Stimulated activated naive B cell treated with anti-CD40 and anti-IgM and Interleukin-4, amounts not matched to agents 10 μg/mL and 1 μg/mL and 100 μg/mL, for 72 hours (primary cell): ENCODE measurements around the gene PSMD13.

Experiments used
- ATAC-seq, 2 donors: fragments of 150-1000 bp; cut with Tn5 transposase; replicated peaks; 2 replicates each; pipeline ENCODE4 v1.10.0; 2021; ENCODE audit warnings: moderate library complexity in 1 of 2
- DNase-seq: peaks from one replicate; pipeline ENCODE4 v3.0.0; 2021
- H3K27ac Mint-ChIP-seq: one replicate; pipeline ENCODE4 v1.8.0; 2022; ENCODE audit warnings: mild to moderate bottlenecking, mixed read lengths
- H3K27me3 Mint-ChIP-seq, 2 donors: one replicate each; pipeline ENCODE4 v1.8.0; 2022; ENCODE audit warnings: mixed read lengths in 2 of 2
- H3K36me3 Mint-ChIP-seq, 2 donors: one replicate each; pipeline ENCODE4 v1.8.0; 2022; ENCODE audit warnings: mixed read lengths in 2 of 2, mild to moderate bottlenecking in 1 of 2
- H3K4me1 Mint-ChIP-seq, 2 donors: one replicate each; pipeline ENCODE4 v1.8.0; 2022; ENCODE audit warnings: mixed read lengths in 2 of 2, mild to moderate bottlenecking in 1 of 2
- H3K4me3 Mint-ChIP-seq, 2 donors: one replicate each; pipeline ENCODE4 v1.8.0; 2022; ENCODE audit warnings: mild to moderate bottlenecking in 2 of 2, mixed read lengths in 2 of 2, moderate library complexity in 1 of 2
- H3K9me3 Mint-ChIP-seq, 2 donors: one replicate each; pipeline ENCODE4 v1.8.0; 2022; ENCODE audit warnings: mixed read lengths in 2 of 2, mild to moderate bottlenecking in 1 of 2

The PSMD13 gene

DNA sequence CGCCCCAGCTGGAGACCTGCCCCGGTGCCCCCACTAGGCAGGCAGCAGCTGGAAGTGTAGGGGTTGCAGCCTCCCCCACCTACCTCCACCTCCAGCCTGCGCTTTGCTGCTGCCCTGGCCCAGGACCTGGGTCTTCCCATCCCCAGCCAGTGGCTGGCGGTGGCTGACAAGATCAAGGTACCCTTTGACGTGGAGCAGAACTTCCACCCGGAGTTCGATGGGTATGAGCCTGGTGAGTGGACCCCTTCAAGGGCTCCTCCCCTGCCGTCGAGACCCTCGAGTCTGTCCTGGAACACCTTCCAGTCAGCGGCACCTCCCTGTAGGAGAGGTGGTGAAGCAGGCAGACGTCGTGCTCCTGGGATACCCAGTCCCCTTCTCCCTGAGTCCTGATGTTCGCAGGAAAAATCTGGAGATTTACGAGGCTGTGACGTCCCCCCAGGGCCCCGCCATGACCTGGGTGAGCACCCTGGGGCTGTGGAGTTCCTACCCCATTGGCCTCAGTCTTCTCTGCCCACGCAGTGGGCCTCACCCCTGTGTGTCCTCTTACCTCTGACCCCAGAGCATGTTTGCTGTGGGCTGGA lies 56.6 kb downstream of the PSMD13 start:
- Mint-ChIP-seq H3K4me3 (no peak overlapping the region), H3K9me3 (no peaks in the 10 kb centered on the region), H3K27me3 (peaks cover 6 to 9% of the 10 kb centered on the region in 2 donors), H3K36me3 (peaks cover 3 to 18% of the 10 kb centered on the region in 2 donors), H3K27ac (no peak overlapping the region), H3K4me1 (peaks cover 13 to 17% of the 10 kb centered on the region in 2 donors)
- DNase-seq: no peak
- ATAC-seq: no peak

DNA sequence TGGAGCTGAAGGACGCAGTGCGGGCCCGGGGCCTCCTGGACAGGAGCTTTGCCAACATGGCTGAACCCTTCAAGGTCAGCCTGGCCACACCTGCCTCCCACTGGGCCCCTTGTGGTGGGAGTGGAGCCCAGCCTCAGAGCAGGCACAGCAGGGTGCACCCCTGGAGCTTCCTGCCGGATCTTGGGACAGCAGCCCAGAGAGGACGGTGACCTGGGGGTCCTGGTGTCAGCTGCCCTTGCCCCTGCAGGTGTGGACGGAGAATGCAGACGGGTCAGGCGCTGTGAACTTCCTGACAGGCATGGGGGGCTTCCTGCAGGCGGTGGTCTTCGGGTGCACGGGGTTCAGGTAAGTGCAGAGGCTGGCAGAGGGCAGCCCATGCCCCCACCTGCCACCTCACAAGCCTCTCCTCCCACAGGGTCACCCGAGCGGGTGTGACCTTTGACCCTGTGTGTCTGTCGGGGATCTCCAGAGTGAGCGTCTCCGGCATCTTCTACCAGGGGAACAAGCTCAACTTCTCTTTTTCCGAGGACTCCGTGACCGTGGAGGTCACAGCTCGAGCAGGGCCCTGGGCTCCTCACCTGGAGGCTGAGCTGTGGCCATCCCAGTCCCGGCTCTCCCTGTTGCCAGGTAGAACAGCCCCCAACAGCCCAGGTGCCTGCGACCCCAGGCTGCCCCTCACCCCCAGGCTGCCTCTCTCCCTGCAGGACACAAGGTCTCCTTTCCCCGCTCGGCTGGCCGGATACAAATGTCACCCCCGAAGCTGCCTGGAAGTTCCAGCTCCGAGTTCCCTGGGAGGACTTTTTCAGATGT lies 57.3 kb downstream of the PSMD13 start:
- H3K4me3 Mint-ChIP-seq: no peak overlapping the region
- peaks cover 3 to 18% of the 10 kb centered on the region in 2 donors for H3K36me3 Mint-ChIP-seq
- ATAC-seq: no peak

DNA sequence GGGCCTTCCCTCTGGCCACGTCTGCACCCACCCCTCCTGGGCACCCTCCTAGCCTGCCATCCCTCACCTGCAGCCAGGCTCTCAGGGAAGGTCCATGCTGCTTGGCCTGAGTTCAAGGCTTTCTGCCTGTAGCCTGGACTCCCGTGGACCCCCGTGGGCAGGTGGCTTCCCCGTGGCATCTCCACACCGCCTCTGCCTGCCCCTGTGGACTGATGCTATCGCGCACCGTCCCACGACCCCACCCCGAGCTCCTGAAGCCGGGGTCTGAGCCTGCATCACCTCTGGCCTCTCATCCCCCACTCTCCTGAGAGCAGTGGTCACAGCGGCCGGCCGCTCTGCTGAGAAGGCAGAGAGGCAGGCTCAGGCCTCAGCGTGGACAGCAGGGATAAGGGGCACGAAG lies 58.0 kb downstream of the PSMD13 start:
- H3K4me3 Mint-ChIP-seq: no peak overlapping the region
- peaks cover 12% of the 10 kb centered on the region in 2 donors for H3K4me1 Mint-ChIP-seq
- H3K27ac Mint-ChIP-seq: no peak overlapping the region
- ATAC-seq (no peak), DNase-seq (no peak)
- H3K36me3 Mint-ChIP-seq: peaks cover 3 to 18% of the 10 kb centered on the region in 2 donors
- H3K9me3 Mint-ChIP-seq: no peaks in the 10 kb centered on the region
- H3K27me3 Mint-ChIP-seq: peaks cover 6 to 12% of the 10 kb centered on the region in 2 donors

More for the DNA sequence above, 57.3 kb downstream of the PSMD13 start:
- H3K27ac Mint-ChIP-seq: no peak overlapping the region
- no peaks in the 10 kb centered on the region for H3K9me3 Mint-ChIP-seq
- H3K27me3 Mint-ChIP-seq: peaks cover 6 to 12% of the 10 kb centered on the region in 2 donors
- peaks cover 13 to 17% of the 10 kb centered on the region in 2 donors for H3K4me1 Mint-ChIP-seq
- DNase-seq: no peak

DNA sequence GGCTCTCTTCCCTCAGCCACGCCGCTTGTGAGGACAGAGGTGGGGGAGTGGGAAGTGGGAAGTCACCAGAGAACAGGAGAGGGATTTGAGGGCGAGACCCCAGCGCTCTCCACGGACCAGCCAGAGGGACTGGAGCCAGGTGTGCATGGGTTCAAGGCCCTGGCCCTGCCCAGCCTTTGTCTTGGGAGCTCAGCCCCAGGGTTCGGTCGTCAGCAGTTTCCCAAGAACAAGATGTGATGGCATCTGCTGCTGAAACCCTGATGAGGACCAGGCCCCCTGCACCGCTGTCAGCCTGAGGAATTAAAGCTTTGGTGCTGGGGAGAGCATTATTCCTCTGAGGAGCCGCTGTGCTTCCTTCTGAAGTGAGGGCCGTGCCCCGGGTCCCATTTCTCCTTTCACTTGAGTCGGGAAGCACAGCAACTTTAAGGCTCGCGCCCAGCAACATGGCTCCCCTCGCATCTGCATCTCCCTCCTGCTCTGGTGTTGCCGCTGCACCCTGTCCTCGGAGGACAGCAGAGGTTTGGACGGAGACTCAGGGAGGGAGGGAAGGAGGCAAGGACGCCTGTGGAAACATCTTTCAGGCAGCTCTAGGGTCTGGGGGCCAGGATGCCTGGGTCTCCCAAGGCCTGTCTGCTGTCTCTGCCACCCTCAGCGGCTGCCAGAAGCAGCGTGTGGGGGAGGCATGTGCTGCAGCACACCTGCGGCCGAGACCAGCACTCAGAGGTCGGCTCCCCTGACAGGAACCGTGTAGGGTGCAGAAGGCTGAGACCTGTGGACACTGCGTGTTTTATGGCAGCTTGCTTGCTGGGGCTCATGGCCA lies 58.8 kb downstream of the PSMD13 start:
- no peaks in the 10 kb centered on the region for H3K9me3 Mint-ChIP-seq
- no peak overlapping the region for H3K27ac Mint-ChIP-seq
- no peak overlapping the region for H3K4me3 Mint-ChIP-seq
- H3K36me3 Mint-ChIP-seq: peaks cover 3 to 18% of the 10 kb centered on the region in 2 donors
- peaks cover 10 to 20% of the 10 kb centered on the region in 2 donors for H3K27me3 Mint-ChIP-seq
- DNase-seq (no peak), ATAC-seq (no peak)
- peaks cover 8 to 13% of the 10 kb centered on the region in 2 donors for H3K4me1 Mint-ChIP-seq

DNA sequence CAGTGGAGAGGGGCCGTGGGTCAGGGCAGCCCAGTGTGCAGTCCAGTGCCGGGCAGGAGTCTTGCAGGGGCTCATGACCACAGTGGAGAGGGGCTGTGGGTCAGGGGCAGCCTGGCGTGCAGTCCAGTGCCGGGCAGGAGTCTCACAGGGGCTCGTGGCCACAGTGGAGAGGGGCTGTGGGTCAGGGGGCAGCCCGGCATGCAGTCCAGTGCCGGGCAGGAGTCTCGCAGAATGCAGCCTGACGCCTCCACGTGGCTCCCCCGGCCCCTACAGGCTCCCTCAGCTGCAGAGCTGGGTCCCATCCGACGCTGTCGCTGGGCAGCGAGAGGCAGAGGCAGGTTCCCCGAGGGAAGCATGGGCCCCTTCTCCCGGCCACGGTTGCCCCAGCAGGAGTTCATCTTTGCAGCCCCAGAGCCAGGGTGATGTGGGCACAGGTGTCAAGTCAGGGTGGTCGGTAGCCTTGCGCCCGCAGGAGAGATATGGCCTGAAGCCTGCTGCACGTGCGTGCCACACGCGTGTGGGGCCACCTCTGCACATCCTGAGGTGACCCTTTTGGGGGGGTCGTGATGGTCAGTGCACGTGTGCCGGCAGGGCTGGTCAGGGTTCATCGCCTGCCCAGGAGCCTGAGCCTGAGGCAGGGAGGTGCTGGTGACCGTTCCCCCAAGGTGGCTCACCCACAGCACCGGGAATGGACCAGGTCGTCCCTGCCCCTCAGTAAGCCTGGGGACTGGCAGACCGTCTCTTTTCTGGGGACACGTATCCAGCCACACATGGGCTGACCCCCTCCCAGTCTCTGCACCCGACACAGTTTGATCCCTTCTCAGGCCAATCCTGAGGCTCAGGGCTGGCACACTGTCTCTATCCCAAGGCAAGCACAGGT lies 59.6 kb downstream of the PSMD13 start:
- Mint-ChIP-seq H3K27ac (no peak overlapping the region), H3K4me3 (no peak overlapping the region), H3K27me3 (peaks cover 10 to 20% of the 10 kb centered on the region in 2 donors), H3K9me3 (no peaks in the 10 kb centered on the region), H3K36me3 (peaks cover 3 to 12% of the 10 kb centered on the region in 2 donors), H3K4me1 (peaks cover 9 to 10% of the 10 kb centered on the region in 2 donors)
- no peak for DNase-seq
- ATAC-seq: no peak

DNA sequence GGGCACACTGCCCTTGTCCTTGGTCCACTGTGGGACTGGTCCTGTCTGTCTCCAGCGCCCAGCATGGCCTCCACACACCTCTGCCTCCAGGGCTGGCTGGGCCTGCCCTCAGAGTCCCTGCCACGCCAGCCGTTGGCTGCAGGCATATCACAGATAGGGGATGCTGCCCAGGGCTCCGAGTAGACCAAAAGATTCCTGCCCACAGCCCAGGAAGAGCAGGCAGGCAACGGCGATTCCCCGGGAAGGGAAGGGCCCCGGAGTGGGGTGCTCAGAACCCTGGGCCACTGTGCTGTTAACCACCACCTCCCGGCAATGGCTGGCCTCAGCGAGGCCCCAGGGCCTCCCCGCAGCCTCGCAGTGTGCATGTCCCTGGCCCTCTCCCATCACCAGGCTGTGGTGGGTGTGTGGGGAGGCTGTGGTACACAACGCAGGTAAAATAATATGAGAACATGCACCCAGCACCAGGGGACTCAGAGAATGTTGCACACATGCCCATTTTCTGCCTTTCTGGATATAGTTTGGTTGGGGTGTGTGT lies 60.3 kb downstream of the PSMD13 start:
- no peak overlapping the region for H3K4me3 Mint-ChIP-seq
- H3K4me1 Mint-ChIP-seq: peaks cover 9 to 10% of the 10 kb centered on the region in 2 donors
- DNase-seq (no peak), ATAC-seq (no peak)
- no peaks in the 10 kb centered on the region for H3K9me3 Mint-ChIP-seq
- H3K27ac Mint-ChIP-seq: peak overlapping the region; percentile 20
- peaks cover 3 to 10% of the 10 kb centered on the region in 2 donors for H3K36me3 Mint-ChIP-seq
- H3K27me3 Mint-ChIP-seq: peaks cover 10 to 20% of the 10 kb centered on the region in 2 donors

DNA sequence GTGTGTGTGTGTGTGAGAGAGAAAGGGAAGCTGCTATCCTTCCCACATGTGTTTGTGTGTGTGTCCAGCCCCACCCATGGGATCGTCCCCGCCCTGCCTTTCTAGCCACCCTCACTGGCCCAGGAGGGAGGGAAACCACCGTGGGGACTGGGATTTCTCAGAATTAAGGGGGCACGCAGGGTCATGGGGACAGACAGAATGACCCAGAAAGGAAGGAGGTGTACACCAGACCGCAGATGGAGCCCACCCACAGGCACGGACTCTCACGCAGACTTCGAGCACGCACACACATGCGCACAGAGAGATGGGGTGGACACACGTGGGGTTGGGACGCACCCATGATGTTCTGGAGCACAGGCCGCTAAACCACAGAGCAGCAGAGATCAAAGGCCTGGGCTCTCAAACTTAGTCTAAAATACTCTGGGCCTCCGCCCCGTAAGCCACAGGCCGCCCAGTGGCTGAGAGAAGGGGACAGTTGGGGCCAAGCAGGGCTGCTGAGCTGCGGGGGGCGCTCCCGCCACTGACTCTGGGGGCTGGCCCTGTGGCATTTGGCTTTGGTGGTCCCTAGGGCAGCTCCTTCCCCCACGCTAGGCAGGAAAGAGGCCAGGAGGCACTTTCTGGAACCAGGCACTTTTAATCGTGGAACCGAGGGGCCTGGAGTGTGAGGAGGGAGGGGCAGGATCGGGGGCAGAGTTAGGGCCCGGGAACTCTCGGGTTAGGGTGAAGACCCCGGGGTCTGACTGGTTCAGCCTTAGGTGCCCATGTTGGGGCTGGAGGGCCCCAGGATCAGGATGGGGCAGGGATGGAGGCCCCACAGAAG lies 61.0 kb downstream of the PSMD13 start:
- DNase-seq (no peak), ATAC-seq (no peak)
- Mint-ChIP-seq H3K9me3 (peaks cover 0 to under 1% of the 10 kb centered on the region in 2 donors), H3K36me3 (peaks cover 3 to 6% of the 10 kb centered on the region in 2 donors), H3K27me3 (peaks cover 10 to 20% of the 10 kb centered on the region in 2 donors), H3K4me1 (peaks cover 11 to 14% of the 10 kb centered on the region in 2 donors), H3K27ac (no peak overlapping the region), H3K4me3 (no peak overlapping the region)

DNA sequence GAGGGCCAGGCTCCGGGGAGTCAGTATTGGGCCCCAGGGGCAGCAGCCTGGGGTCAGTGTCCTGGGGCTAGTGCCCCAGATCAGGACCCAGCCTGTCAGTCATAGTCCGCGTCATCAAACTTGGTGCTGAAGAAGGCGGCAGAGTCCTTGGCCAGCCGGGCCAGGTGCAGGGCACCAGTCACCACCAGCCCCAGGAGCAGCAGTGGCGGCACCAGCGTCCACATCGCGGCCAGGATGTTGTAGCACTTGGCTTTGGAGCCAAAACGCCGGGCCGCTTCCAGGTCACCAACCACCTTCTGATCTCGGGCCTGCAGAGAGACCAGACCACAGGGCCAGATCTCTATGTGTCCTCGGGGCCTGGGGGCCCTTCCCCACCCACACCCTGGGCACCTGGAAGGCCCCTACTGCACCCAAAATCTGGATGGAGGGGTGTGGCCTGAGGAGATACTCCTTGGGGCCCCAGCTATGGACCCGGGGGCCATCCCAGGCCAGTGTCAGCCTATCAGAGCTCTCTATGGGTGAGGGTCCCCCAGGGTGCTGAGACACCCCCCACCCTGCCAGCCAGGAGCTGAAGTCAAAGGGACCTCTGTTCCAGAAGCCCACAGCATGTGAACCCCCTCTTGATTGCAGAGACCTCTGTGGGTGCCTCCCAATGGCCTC lies 61.8 kb downstream of the PSMD13 start:
- H3K27me3 Mint-ChIP-seq: peaks cover 10 to 20% of the 10 kb centered on the region in 2 donors

DNA sequence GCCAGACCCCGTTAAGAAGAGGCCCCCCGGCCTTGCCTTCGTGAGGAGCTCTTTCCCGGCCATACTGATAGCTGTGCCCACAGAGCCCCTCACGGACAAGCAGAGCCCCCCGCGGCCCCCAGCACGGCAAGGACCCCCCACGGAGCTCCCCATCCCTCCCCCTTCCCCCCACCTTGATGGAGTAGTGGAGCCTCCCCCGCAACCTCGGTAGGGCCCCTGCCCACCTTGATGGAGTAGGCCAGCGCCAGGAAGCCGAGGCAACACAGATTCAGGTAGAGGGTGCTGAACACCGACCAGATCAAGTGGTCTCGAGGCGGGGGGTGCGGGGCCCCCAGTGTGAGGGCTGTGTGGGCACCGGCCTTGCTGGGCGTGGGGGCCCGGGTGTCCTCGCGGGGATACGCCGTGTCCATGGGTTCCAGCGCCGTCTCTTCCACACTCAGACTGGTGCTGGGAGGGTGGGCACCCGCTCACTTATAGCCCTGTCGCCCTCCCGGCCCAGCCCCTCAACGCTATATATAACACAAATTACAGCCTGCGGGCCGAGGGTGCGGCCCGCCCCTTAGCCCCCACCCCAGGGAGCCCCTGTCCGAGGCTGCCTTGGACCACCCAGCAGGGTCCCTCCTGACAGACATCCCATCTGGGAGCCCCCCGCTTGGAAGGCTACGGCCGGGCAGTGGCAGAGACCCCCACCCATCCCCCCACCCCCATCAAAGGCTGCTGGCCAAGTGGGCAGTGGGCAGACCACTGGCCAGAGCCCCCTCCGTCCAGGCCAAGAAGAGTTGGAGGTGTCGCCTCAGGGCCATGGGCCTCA lies 62.5 kb downstream of the PSMD13 start, which contains the start of gene IFITM5:
Gene IFITM5 (minus strand): TSS at position 446 of the 811 bp plus-strand sequence. CDS start 36 bp downstream, at position 410.
- H3K9me3 Mint-ChIP-seq: peaks cover 0 to 3% of the 10 kb centered on the region in 2 donors
- H3K36me3 Mint-ChIP-seq: peaks cover 0 to 5% of the 10 kb centered on the region in 2 donors
- H3K27me3 Mint-ChIP-seq: peaks cover 10 to 20% of the 10 kb centered on the region in 2 donors
- ATAC-seq: no peak
- no peak for DNase-seq
- H3K4me3 Mint-ChIP-seq: no peak within 1 kb of the TSS
- H3K27ac Mint-ChIP-seq: no peak within 1 kb of the TSS
- peaks cover 22 to 28% of the 10 kb centered on the region in 2 donors for H3K4me1 Mint-ChIP-seq

More for the DNA sequence above, 61.8 kb downstream of the PSMD13 start:
- ATAC-seq (no peak), DNase-seq (no peak)
- Mint-ChIP-seq H3K4me1 (peaks cover 17 to 21% of the 10 kb centered on the region in 2 donors), H3K4me3 (no peak overlapping the region), H3K36me3 (peaks cover 3 to 5% of the 10 kb centered on the region in 2 donors), H3K27ac (no peak overlapping the region), H3K9me3 (peaks cover 0 to 3% of the 10 kb centered on the region in 2 donors)

DNA sequence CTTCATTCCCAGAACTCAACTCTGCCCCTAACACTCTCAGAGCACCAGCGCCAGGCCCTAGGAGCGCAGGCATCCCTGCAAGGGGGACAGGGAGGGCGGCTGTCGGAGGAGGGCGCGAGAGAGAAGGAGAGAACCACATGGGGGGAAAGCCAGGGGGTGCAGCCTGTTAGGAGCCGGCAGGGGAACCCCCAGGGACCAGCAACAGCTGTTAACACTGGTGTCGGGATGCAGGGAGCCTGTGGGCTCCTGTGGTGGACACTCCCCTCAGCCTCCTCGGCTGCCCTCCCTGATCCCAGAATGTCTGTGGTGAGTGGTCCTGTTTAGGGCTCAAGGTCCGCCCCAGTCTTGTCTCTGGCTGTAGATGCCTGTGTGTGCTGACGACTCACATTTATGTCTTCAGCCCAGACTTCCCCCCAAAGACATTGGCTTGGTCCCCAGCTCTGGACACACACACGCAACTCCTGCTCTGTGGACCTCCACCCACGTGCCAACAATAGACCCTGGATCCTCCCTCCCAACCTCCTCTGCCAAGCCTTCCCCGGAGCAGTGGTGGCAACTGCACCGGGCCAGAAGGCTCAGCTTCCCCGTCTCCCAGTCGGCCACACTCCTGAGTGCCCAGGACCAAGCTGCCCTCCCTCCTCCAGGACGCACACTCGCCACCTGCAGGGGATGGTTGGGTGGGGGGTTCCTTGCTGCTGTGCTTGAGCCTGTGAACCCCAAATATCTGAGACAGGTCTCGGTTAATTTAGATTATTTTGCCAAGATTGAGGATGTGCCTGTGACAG lies 63.4 kb downstream of the PSMD13 start:
- no peak for DNase-seq
- no peak for ATAC-seq
- no peak overlapping the region for H3K27ac Mint-ChIP-seq
- no peaks in the 10 kb centered on the region for H3K36me3 Mint-ChIP-seq
- H3K27me3 Mint-ChIP-seq: peaks cover 10 to 20% of the 10 kb centered on the region in 2 donors
- H3K4me3 Mint-ChIP-seq: peak overlapping the region in 1 of 2 donors; percentile 34
- H3K9me3 Mint-ChIP-seq: peaks cover 0 to 3% of the 10 kb centered on the region in 2 donors
- peaks cover 22 to 28% of the 10 kb centered on the region in 2 donors for H3K4me1 Mint-ChIP-seq
